HepG2 (cell line): Measurements from ENCODE around the gene PPIA. TPM values are rescaled to one million over a fixed set of nuclear protein-coding genes. Genes with fewer than 3 reads are reported as not detected.

Source experiments
- ATAC-seq: fragments of 200-7000 bp; cut with Tn5 transposase; 3 replicates; pipeline ENCODE4 v1.9.1; 2020; ENCODE audit warnings: mild to moderate bottlenecking, moderate library complexity
- BruUV-seq: library from RNA; stranded (reverse); fragments of 400-500 nt; replicated peaks from 2 replicates; lab custom pipeline; 2021; lab: Mats Ljungman, UMichigan
- CTCF ChIA-PET: fragments of 300-600 bp; formaldehyde crosslinking; extraction: SDS; loops from one replicate; lab custom pipeline; 2021; ENCODE audit warnings: low total read pairs, inconsistent platforms, low intra/inter-chr PET ratio; lab: Yijun Ruan, JAX
- POLR2A ChIA-PET: fragments of 350-600 bp; sonication (Branson Sonifier 250); formaldehyde crosslinking; loops from one replicate; lab custom pipeline; 2020; ENCODE audit warnings: antibody characterized with exemption, inconsistent platforms; lab: Yijun Ruan, JAX
- DNase-seq: peaks from one replicate; pipeline ENCODE4 v3.0.0-alpha.2; 2015; ENCODE audit warnings: low spot score
- FAIRE-seq: peaks from 3 replicates; lab custom pipeline; 2011; peaks lifted over from hg19 to GRCh38; lab: Jason Lieb, UNC
- H2AFZ ChIP-seq: one replicate; pipeline ENCODE4 v1.6.1; 2011; ENCODE audit warnings: low read length, inconsistent platforms
- H3K27ac ChIP-seq: fragments of 300-600 bp; 3 replicates; pipeline ENCODE4 v1.8.0; 2011; ENCODE audit warnings: mixed run types, mild to moderate bottlenecking, mixed read lengths, low read length, inconsistent platforms; ENCODE audit not compliant: insufficient read depth; ENCODE audit errors: extremely low read length
- H3K27me3 ChIP-seq, 2 experiments: fragments of 200-600 bp in 1 of 2; 2 replicates in 1 of 2; 3 replicates in 1 of 2; pipeline versions ENCODE4 v1.6.0 to v1.8.0; 2011; ENCODE audit warnings: low read length in 2 of 2, mild to moderate bottlenecking in 2 of 2, moderate library complexity in 2 of 2, inconsistent platforms in 1 of 2; ENCODE audit not compliant: insufficient read depth in 2 of 2, control insufficient read depth in 1 of 2
- H3K36me3 ChIP-seq, 2 experiments: fragments of 200-600 bp in 1 of 2; replicated peaks in 1 of 2; 2 replicates in 1 of 2; 3 replicates in 1 of 2; pipeline versions ENCODE4 v1.5.1 to v1.8.0; 2011; ENCODE audit warnings: low read length in 2 of 2, inconsistent platforms in 1 of 2; ENCODE audit not compliant: insufficient read depth in 2 of 2, control insufficient read depth in 1 of 2
- H3K4me1 ChIP-seq: 2 replicates; pipeline ENCODE4 v1.5.1; 2012; ENCODE audit warnings: low read length, inconsistent platforms; ENCODE audit not compliant: insufficient read depth
- H3K4me2 ChIP-seq: 2 replicates; pipeline ENCODE4 v1.6.0; 2011; ENCODE audit warnings: low read depth, low read length, inconsistent platforms
- H3K4me3 ChIP-seq, 3 experiments: fragments of 200-600 bp in 1 of 3; sonication (generic), shearing (Covaris generic) in 1 of 3; replicated peaks in 1 of 3; 2 replicates each; pipeline ENCODE4 v1.5.1; 2011 to 2016; ENCODE audit warnings: low read length in 3 of 3, inconsistent platforms in 2 of 3, low read depth in 2 of 3, mild to moderate bottlenecking in 2 of 3, control low read depth in 1 of 3, mixed read lengths in 1 of 3; ENCODE audit not compliant: insufficient read depth in 1 of 3
- H3K79me2 ChIP-seq: one replicate; pipeline ENCODE4 v1.6.1; 2011; ENCODE audit warnings: low read length, inconsistent platforms; ENCODE audit not compliant: insufficient read depth
- H3K9ac ChIP-seq: 2 replicates; pipeline ENCODE4 v1.6.0; 2011; ENCODE audit warnings: mild to moderate bottlenecking, low read depth, low read length, inconsistent platforms; ENCODE audit not compliant: insufficient read depth
- H3K9me3 ChIP-seq: 2 replicates; pipeline ENCODE4 v1.5.1; 2012; ENCODE audit warnings: mild to moderate bottlenecking, low read length
- H4K20me1 ChIP-seq: 2 replicates; pipeline ENCODE4 v1.6.0; 2011; ENCODE audit warnings: inconsistent platforms, mild to moderate bottlenecking, low read length, moderate library complexity; ENCODE audit not compliant: insufficient read depth
- ATF7 ChIP-seq, 2 experiments: fragments of 450-650 bp in 1 of 2; sonication (generic) in 1 of 2; formaldehyde crosslinking in 1 of 2; IDR thresholded peaks; 2 replicates each; pipeline versions ENCODE4 v1.4.0 to v1.6.1; 2016 to 2020; ENCODE audit warnings: antibody characterized with exemption in 1 of 2, mild to moderate bottlenecking in 1 of 2, missing genetic modification reagents in 1 of 2
- CHD2 ChIP-seq: IDR thresholded peaks from 2 replicates; pipeline ENCODE4 v1.6.1; 2011; ENCODE audit warnings: low read depth, low read length, improper control_type of control experiment
- GTF3A ChIP-seq: sonication (generic); formaldehyde crosslinking; conservative IDR thresholded peaks from 2 replicates; pipeline ENCODE4 v1.4.0; 2020; ENCODE audit warnings: mild to moderate bottlenecking, missing genetic modification reagents
- HNF4G ChIP-seq, 2 experiments: sonication (generic) in 1 of 2; formaldehyde crosslinking in 1 of 2; IDR thresholded peaks; 2 replicates each; pipeline versions ENCODE4 v1.4.0 to v1.6.1; 2011 to 2020; ENCODE audit warnings: borderline replicate concordance in 2 of 2, low read depth in 2 of 2, mild to moderate bottlenecking in 2 of 2, low read length in 1 of 2, missing genetic modification reagents in 1 of 2, moderate library complexity in 1 of 2
- JARID2 ChIP-seq: sonication (generic); formaldehyde crosslinking; IDR thresholded peaks from 2 replicates; pipeline ENCODE4 v1.8.1; 2023; ENCODE audit warnings: missing genetic modification reagents, inconsistent platforms; ENCODE audit not compliant: insufficient replicate concordance
- KLF15 ChIP-seq: sonication (generic); formaldehyde crosslinking; IDR thresholded peaks from 2 replicates; pipeline ENCODE4 v1.8.1; 2023; ENCODE audit warnings: borderline replicate concordance, mild to moderate bottlenecking, inconsistent platforms, missing genetic modification reagents, mixed read lengths
- RAD21 ChIP-seq: fragments of 450-650 bp; formaldehyde crosslinking; IDR thresholded peaks from 2 replicates; pipeline ENCODE4 v1.5.0; 2020; ENCODE audit warnings: mild to moderate bottlenecking
- RFXANK ChIP-seq: IDR thresholded peaks from 2 replicates; pipeline ENCODE4 v1.6.1; 2016
- SP4 ChIP-seq: sonication (generic); formaldehyde crosslinking; IDR thresholded peaks from 2 replicates; pipeline ENCODE4 v1.8.1; 2023; ENCODE audit warnings: mild to moderate bottlenecking, missing genetic modification reagents
- STAT5B ChIP-seq: sonication (generic); formaldehyde crosslinking; IDR thresholded peaks from 2 replicates; pipeline ENCODE4 v1.4.0; 2020; ENCODE audit warnings: missing genetic modification reagents
- TBP ChIP-seq: sonication (generic); formaldehyde crosslinking; IDR thresholded peaks from 2 replicates; pipeline ENCODE4 v1.5.0; 2020; ENCODE audit warnings: missing genetic modification reagents
- ZBTB20 ChIP-seq: sonication (generic); formaldehyde crosslinking; IDR thresholded peaks from 2 replicates; pipeline ENCODE4 v1.8.1; 2023; ENCODE audit warnings: missing genetic modification reagents, low read depth, mild to moderate bottlenecking, borderline replicate concordance
- ZNF382 ChIP-seq: sonication (generic); formaldehyde crosslinking; IDR thresholded peaks from 2 replicates; pipeline ENCODE4 v1.5.0; 2020; ENCODE audit warnings: missing genetic modification reagents, mild to moderate bottlenecking, borderline replicate concordance
- ZNF879 ChIP-seq: sonication (generic); formaldehyde crosslinking; IDR thresholded peaks from 2 replicates; pipeline ENCODE4 v1.8.1; 2023; ENCODE audit warnings: missing genetic modification reagents
- WGBS: methylation state at CpG from one replicate; pipeline ENCODE4 v1.1.6; 2017; ENCODE audit warnings: low lambda C conversion rate; 5-methylcytosine and 5-hydroxymethylcytosine counted together
- in situ Hi-C: cut with HindIII; loops from 2 replicates; pipeline ENCODE4 v1.10.0; 2017; ENCODE audit warnings: low pct_unique_long_range_greater_than_20kb; ENCODE audit not compliant: extremely low pct_ligation_motif_present
- intact Hi-C: fragments of 100-400 bp; cut with micrococcal nuclease; formaldehyde crosslinking; loops from one replicate; pipeline ENCODE4 v1.10.0; 2022; ENCODE audit not compliant: unreplicated experiment
- polyA plus RNA-seq, 8 experiments: library from polyadenylated mRNA; depleted of rRNA in 3 of 8; stranded (reverse) in 7 of 8; unstranded in 1 of 8; fragments of >200 nt; fragmentation: Illumina TruSeq in 4 of 8; extraction: Trizol in 4 of 8; gene quantifications; 2 replicates each; pipeline versions ENCODE4 v1.2.1 to v1.2.3, GENCODE V29; 2011 to 2016; ENCODE audit warnings: low read depth in 4 of 8, missing spikeins in 1 of 8, mixed read lengths in 1 of 8; ENCODE audit not compliant: insufficient read depth in 1 of 8
- total RNA-seq, 5 experiments: library from RNA; depleted of rRNA; stranded (reverse); fragments of >200 nt; fragmentation: Illumina TruSeq; extraction: Trizol; gene quantifications; 2 replicates each; pipeline ENCODE4 v1.2.3, GENCODE V29; 2016; ENCODE audit warnings: low read depth in 1 of 5
- TF ChIP-seq, protein P1 (sequence below): sonication (generic); formaldehyde crosslinking; IDR thresholded peaks from 2 replicates; pipeline ENCODE4 v1.4.0; 2020; ENCODE audit warnings: missing genetic modification reagents, borderline replicate concordance
- TF ChIP-seq, protein P2 (sequence below): sonication (generic); formaldehyde crosslinking; IDR thresholded peaks from 2 replicates; pipeline ENCODE4 v1.4.0; 2020; ENCODE audit warnings: missing genetic modification reagents
- TF ChIP-seq, protein P3 (sequence below): fragments of 450-650 bp; IDR thresholded peaks from 2 replicates; pipeline ENCODE4 v1.6.1; 2017

Gene PPIA
- total and polyA plus RNA-seq, 2 of the 13 experiments (the other 11 are each of a cell fraction or from before 2014, with no cell fraction given) = 2,268 to 3,010 TPM

DNA sequence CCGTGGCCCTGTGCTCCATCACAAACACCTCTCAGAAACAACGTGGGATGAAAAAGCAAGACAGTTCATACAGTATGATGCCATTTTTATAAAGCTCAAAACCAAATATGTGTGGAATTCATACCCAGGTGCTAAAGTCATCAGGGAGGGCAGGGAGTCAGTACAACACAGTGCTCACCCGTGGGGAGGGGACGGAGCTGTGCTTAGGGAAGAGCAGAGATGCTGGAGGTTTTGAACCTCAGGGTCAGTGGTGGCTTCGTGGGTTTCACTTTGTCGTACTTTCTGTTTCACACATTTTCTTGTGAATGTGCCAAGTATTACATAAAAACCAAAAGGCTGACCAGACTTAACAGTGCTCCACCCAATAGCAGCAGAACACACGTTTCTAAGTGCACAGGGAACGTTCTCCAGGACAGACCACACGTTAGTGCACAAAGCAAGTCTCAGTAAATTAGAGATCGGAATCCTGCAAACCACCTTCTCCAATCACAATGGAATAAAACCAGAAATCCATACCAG, 26.6 kb upstream of the PPIA start:
- no peak for FAIRE-seq
- TF ChIP-seq, protein P1, sequence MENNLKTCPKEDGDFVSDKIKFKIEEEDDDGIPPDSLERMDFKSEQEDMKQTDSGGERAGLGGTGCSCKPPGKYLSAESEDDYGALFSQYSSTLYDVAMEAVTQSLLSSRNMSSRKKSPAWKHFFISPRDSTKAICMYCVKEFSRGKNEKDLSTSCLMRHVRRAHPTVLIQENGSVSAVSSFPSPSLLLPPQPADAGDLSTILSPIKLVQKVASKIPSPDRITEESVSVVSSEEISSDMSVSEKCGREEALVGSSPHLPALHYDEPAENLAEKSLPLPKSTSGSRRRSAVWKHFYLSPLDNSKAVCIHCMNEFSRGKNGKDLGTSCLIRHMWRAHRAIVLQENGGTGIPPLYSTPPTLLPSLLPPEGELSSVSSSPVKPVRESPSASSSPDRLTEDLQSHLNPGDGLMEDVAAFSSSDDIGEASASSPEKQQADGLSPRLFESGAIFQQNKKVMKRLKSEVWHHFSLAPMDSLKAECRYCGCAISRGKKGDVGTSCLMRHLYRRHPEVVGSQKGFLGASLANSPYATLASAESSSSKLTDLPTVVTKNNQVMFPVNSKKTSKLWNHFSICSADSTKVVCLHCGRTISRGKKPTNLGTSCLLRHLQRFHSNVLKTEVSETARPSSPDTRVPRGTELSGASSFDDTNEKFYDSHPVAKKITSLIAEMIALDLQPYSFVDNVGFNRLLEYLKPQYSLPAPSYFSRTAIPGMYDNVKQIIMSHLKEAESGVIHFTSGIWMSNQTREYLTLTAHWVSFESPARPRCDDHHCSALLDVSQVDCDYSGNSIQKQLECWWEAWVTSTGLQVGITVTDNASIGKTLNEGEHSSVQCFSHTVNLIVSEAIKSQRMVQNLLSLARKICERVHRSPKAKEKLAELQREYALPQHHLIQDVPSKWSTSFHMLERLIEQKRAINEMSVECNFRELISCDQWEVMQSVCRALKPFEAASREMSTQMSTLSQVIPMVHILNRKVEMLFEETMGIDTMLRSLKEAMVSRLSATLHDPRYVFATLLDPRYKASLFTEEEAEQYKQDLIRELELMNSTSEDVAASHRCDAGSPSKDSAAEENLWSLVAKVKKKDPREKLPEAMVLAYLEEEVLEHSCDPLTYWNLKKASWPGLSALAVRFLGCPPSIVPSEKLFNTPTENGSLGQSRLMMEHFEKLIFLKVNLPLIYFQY (CRISPR knock-in tag) = no peak
- TF ChIP-seq TBP (no peak), STAT5B (CRISPR knock-in tag) (no peak), RAD21 (CRISPR knock-in tag) (no peak), SP4 (CRISPR knock-in tag) (no peak), ZNF382 (CRISPR knock-in tag) (no peak), HNF4G (IDR thresholded peaks at IDR 0.05; ENCODE audit: borderline replicate concordance, low read depth, low read length) (no peak), HNF4G (CRISPR knock-in tag; IDR thresholded peaks at IDR 0.05; ENCODE audit: borderline replicate concordance, low read depth) (no peak), JARID2 (no peak), RFXANK (CRISPR knock-in tag) (no peak), ATF7 (IDR thresholded peaks at IDR 0.05) (no peak), ATF7 (CRISPR knock-in tag; IDR thresholded peaks at IDR 0.05) (no peak), CHD2 (no peak), KLF15 (no peak), ZBTB20 (CRISPR knock-in tag) (no peak), ZNF879 (CRISPR knock-in tag) (no peak), GTF3A (CRISPR knock-in tag) (no peak)
- TF ChIP-seq, protein P2, sequence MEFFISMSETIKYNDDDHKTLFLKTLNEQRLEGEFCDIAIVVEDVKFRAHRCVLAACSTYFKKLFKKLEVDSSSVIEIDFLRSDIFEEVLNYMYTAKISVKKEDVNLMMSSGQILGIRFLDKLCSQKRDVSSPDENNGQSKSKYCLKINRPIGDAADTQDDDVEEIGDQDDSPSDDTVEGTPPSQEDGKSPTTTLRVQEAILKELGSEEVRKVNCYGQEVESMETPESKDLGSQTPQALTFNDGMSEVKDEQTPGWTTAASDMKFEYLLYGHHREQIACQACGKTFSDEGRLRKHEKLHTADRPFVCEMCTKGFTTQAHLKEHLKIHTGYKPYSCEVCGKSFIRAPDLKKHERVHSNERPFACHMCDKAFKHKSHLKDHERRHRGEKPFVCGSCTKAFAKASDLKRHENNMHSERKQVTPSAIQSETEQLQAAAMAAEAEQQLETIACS = no peak
- TF ChIP-seq, protein P3, sequence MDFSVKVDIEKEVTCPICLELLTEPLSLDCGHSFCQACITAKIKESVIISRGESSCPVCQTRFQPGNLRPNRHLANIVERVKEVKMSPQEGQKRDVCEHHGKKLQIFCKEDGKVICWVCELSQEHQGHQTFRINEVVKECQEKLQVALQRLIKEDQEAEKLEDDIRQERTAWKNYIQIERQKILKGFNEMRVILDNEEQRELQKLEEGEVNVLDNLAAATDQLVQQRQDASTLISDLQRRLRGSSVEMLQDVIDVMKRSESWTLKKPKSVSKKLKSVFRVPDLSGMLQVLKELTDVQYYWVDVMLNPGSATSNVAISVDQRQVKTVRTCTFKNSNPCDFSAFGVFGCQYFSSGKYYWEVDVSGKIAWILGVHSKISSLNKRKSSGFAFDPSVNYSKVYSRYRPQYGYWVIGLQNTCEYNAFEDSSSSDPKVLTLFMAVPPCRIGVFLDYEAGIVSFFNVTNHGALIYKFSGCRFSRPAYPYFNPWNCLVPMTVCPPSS = no peak

More for the DNA sequence above, 26.6 kb upstream of the PPIA start:
- ATAC-seq (peak; percentile 14), DNase-seq (no peak)
- Histone ChIP-seq H4K20me1 (no peaks in the 10 kb centered on the region), H3K4me3 (no peak overlapping the region), H2AFZ (no peak overlapping the region), H3K79me2 (no peaks in the 10 kb centered on the region), H3K36me3 (peaks cover 13 to 24% of the 10 kb centered on the region in 2 experiments; a peak in 4 of 5 replicates), H3K27ac (no peak overlapping the region), H3K4me1 (peaks cover 35% of the 10 kb centered on the region), H3K9me3 (no peaks in the 10 kb centered on the region), H3K27me3 (no peaks in the 10 kb centered on the region), H3K9ac (no peak overlapping the region), H3K4me2 (no peak overlapping the region)
- intact Hi-C loops (no loop called here), in situ Hi-C loops (loop anchor here (25.0 kb wide), 1 partner anchor 183 kb away; the partner anchor contains the start of gene TMED4)
- WGBS = 23% methylated on average over 10 of the region's 10 CpGs
- POLR2A ChIA-PET = no interaction called here
- CTCF ChIA-PET = no interaction called here
- BruUV-seq = no TSS peak
